Hepatocyte (in vitro differentiated cells): ENCODE data around the gene KEAP1.

Source experiments
- CTCF ChIP-seq: fragments of 200-600 bp; sonication (generic); IDR thresholded peaks from 2 replicates; pipeline ENCODE4 v1.5.1; 2016; ENCODE audit warnings: antibody characterized with exemption, mild to moderate bottlenecking; ENCODE audit not compliant: poor library complexity
- EZH2 ChIP-seq: fragments of 200-600 bp; sonication (generic); IDR thresholded peaks from 2 replicates; pipeline ENCODE4 v1.6.1; 2016; ENCODE audit warnings: antibody characterized with exemption, mild to moderate bottlenecking, borderline replicate concordance
- EZH2phosphoT487 ChIP-seq: fragments of 200-600 bp; sonication (generic); IDR thresholded peaks from one replicate; pipeline ENCODE4 v1.6.1; 2018; ENCODE audit warnings: antibody characterized with exemption, mild to moderate bottlenecking, low read depth, moderate library complexity; ENCODE audit not compliant: unreplicated experiment, severe bottlenecking

- TF ChIP-seq CTCF (no peak), EZH2 (no peak), EZH2phosphoT487 (no peak)
Observed at GRCh38 chr19:10474962-10475451, 28.1 kb downstream of the KEAP1 start.
